A549 (cell line): ENCODE data around the gene C20orf204. TPM values are rescaled to one million over a fixed set of nuclear protein-coding genes. Genes with fewer than 3 reads are reported as not detected.
A peak's percentile ranks its signal among the peaks of the same experiment; 100 is the strongest.

ENCODE experiments used
- ATAC-seq, 2 experiments: fragments of 200-7000 bp in 1 of 2; fragments of >200 bp in 1 of 2; cut with Nextera tagmentation in 1 of 2; cut with Tn5 transposase in 1 of 2; 3 replicates each; pipeline versions ENCODE4 v1.8.0 to v1.9.1; 2018 to 2020; ENCODE audit warnings: mild to moderate bottlenecking in 1 of 2, moderate library complexity in 1 of 2
- CTCF ChIA-PET: fragments of 300-600 bp; sonication (Branson Sonifier 250); formaldehyde crosslinking; extraction: SDS; loops from one replicate; lab custom pipeline; 2021; ENCODE audit warnings: antibody characterized with exemption, inconsistent platforms; lab: Yijun Ruan, JAX
- POLR2A ChIA-PET: fragments of 350-600 bp; formaldehyde crosslinking; extraction: SDS; loops from one replicate; lab custom pipeline; 2021; ENCODE audit warnings: antibody characterized with exemption, inconsistent platforms; lab: Yijun Ruan, JAX
- DNase-seq, 2 experiments: peaks; one replicate each; pipeline versions ENCODE4 v3.0.0 to v3.0.0-alpha.2; 2011 to 2016; ENCODE audit warnings: low read depth in 1 of 2, low spot score in 1 of 2
- FAIRE-seq: peaks from 2 replicates; lab custom pipeline; 2011; peaks lifted over from hg19 to GRCh38; lab: Jason Lieb, UNC
- H3K27ac ChIP-seq, 2 experiments: fragments of >200 bp; sonication (Bioruptor Twin); formaldehyde crosslinking; 3 replicates each; pipeline ENCODE4 v1.5.1; 2016 to 2017
- H3K4me1 ChIP-seq: fragments of >200 bp; sonication (Bioruptor Twin); formaldehyde crosslinking; 3 replicates; pipeline ENCODE4 v1.6.1; 2016
- H3K4me2 ChIP-seq: fragments of >200 bp; sonication (Bioruptor Twin); formaldehyde crosslinking; 3 replicates; pipeline ENCODE4 v1.6.1; 2016
- H3K4me3 ChIP-seq: fragments of >200 bp; sonication (Bioruptor Twin); formaldehyde crosslinking; 3 replicates; pipeline ENCODE4 v1.5.1; 2016
- H3K9me3 ChIP-seq: fragments of >200 bp; sonication (Bioruptor Twin); formaldehyde crosslinking; 3 replicates; pipeline ENCODE4 v1.6.1; 2016
- ATOH8 ChIP-seq: fragments of 250-450 bp; sonication (Bioruptor Pico); IDR thresholded peaks from 2 replicates; pipeline ENCODE4 v1.5.0; 2020; ENCODE audit warnings: low read depth, mild to moderate bottlenecking, moderate library complexity
- CBX2 ChIP-seq: fragments of 200-600 bp; sonication (generic); IDR thresholded peaks from 2 replicates; pipeline ENCODE4 v1.6.1; 2016; ENCODE audit warnings: low read depth, mild to moderate bottlenecking, borderline replicate concordance
- CBX8 ChIP-seq: fragments of 200-600 bp; sonication (generic); IDR thresholded peaks from 2 replicates; pipeline ENCODE4 v1.6.1; 2016
- CHD2 ChIP-seq: fragments of 150-350 bp; IDR thresholded peaks from 2 replicates; pipeline ENCODE4 v1.6.1; 2014; ENCODE audit warnings: low read length; ENCODE audit not compliant: partially characterized antibody
- CHD4 ChIP-seq: fragments of 200-600 bp; sonication (generic); IDR thresholded peaks from 2 replicates; pipeline ENCODE4 v1.6.1; 2016; ENCODE audit warnings: antibody characterized with exemption, mild to moderate bottlenecking, borderline replicate concordance
- CTCF ChIP-seq: fragments of >200 bp; sonication (Bioruptor Twin); formaldehyde crosslinking; IDR thresholded peaks from 3 replicates; pipeline ENCODE4 v1.5.1; 2016
- EHMT2 ChIP-seq: fragments of 200-600 bp; sonication (generic); IDR thresholded peaks from 2 replicates; pipeline ENCODE4 v1.6.1; 2016; ENCODE audit warnings: antibody characterized with exemption, low read depth, mild to moderate bottlenecking, moderate library complexity
- EP300 ChIP-seq, 2 experiments: fragments of >200 bp; sonication (Bioruptor Twin); formaldehyde crosslinking; IDR thresholded peaks; 2 replicates in 1 of 2; 3 replicates in 1 of 2; pipeline ENCODE4 v1.6.1; 2016 to 2017
- FOSL2 ChIP-seq, 2 experiments: fragments of 450-650 bp in 1 of 2; fragments of >200 bp in 1 of 2; sonication (Bioruptor Twin) in 1 of 2; formaldehyde crosslinking; IDR thresholded peaks; 2 replicates each; pipeline versions ENCODE4 v1.5.0 to v1.6.1; 2016 to 2020; ENCODE audit warnings: mild to moderate bottlenecking in 1 of 2, moderate library complexity in 1 of 2
- HOXA7 ChIP-seq: fragments of 250-450 bp; sonication (Bioruptor Pico); IDR thresholded peaks from 2 replicates; pipeline ENCODE4 v1.5.0; 2020; ENCODE audit warnings: mild to moderate bottlenecking, moderate library complexity
- HOXB13 ChIP-seq: fragments of 250-450 bp; sonication (Bioruptor Pico); IDR thresholded peaks from 2 replicates; pipeline ENCODE4 v1.5.0; 2020; ENCODE audit warnings: low read depth, mild to moderate bottlenecking, moderate library complexity
- JUN ChIP-seq, 2 experiments: fragments of >200 bp; sonication (Bioruptor Twin); formaldehyde crosslinking; IDR thresholded peaks; 2 replicates in 1 of 2; 3 replicates in 1 of 2; pipeline ENCODE4 v1.6.1; 2016 to 2017
- MAFK ChIP-seq: fragments of 450-650 bp; IDR thresholded peaks from 2 replicates; pipeline ENCODE4 v1.6.1; 2014; ENCODE audit not compliant: partially characterized antibody
- MAZ ChIP-seq: fragments of 150-350 bp; IDR thresholded peaks from 2 replicates; pipeline ENCODE4 v1.6.1; 2014; ENCODE audit warnings: antibody characterized with exemption, low read depth, low read length, borderline replicate concordance
- MYC ChIP-seq: IDR thresholded peaks from 2 replicates; pipeline ENCODE4 v1.6.1; 2012; ENCODE audit warnings: mild to moderate bottlenecking, inconsistent platforms, low read length, improper control_type of control experiment, borderline replicate concordance
- NFE2L2 ChIP-seq: fragments of 150-350 bp; conservative IDR thresholded peaks from 2 replicates; pipeline ENCODE4 v1.6.1; 2014; ENCODE audit warnings: low read length
- POLR2A ChIP-seq: IDR thresholded peaks from 2 replicates; pipeline ENCODE4 v1.6.1; 2012; ENCODE audit warnings: mild to moderate bottlenecking, low read length
- RARB ChIP-seq: fragments of 250-450 bp; sonication (Bioruptor Pico); IDR thresholded peaks from 2 replicates; pipeline ENCODE4 v1.8.0; 2021; ENCODE audit warnings: mild to moderate bottlenecking, moderate library complexity
- RCOR1 ChIP-seq: fragments of 150-350 bp; IDR thresholded peaks from 2 replicates; pipeline ENCODE4 v1.6.1; 2014; ENCODE audit warnings: antibody characterized with exemption, low read length, low read depth
- RFX5 ChIP-seq: fragments of 450-650 bp; IDR thresholded peaks from 2 replicates; pipeline ENCODE4 v1.7.1; 2014; ENCODE audit warnings: antibody characterized with exemption, mild to moderate bottlenecking, moderate library complexity
- SREBF2 ChIP-seq: fragments of 450-650 bp; IDR thresholded peaks from 2 replicates; pipeline ENCODE4 v1.6.1; 2014; ENCODE audit warnings: mild to moderate bottlenecking, moderate library complexity
- TFCP2L1 ChIP-seq: fragments of 250-450 bp; sonication (Bioruptor Pico); IDR thresholded peaks from 2 replicates; pipeline ENCODE4 v1.5.0; 2021; ENCODE audit warnings: mild to moderate bottlenecking
- ZFP36 ChIP-seq: fragments of 450-650 bp; IDR thresholded peaks from 2 replicates; pipeline ENCODE4 v1.6.1; 2014; ENCODE audit warnings: borderline replicate concordance; ENCODE audit not compliant: partially characterized antibody
- ZSCAN20 ChIP-seq: fragments of 250-450 bp; sonication (Bioruptor Pico); IDR thresholded peaks from 2 replicates; pipeline ENCODE4 v1.8.0; 2022; ENCODE audit warnings: mild to moderate bottlenecking, moderate library complexity
- WGBS: methylation state at CpG from one replicate; pipeline ENCODE4 v1.1.6; 2017; ENCODE audit errors: missing lambda C conversion rate; 5-methylcytosine and 5-hydroxymethylcytosine counted together
- polyA minus RNA-seq: library from RNA; depleted of rRNA, polyadenylated mRNA; stranded (reverse); fragments of >200 nt; gene quantifications from 2 replicates; pipeline ENCODE4 v1.2.3, GENCODE V29; 2011; rRNA and poly(A)+ RNA removed
- polyA plus RNA-seq, 4 experiments: library from polyadenylated mRNA; depleted of rRNA in 3 of 4; stranded (reverse); fragments of >200 nt; fragmentation: RNase III in 1 of 4; extraction: RNeasy Plus Mini Kit Qiagen cat#74134 plus additional on column Dnase treatment in 1 of 4; gene quantifications; 2 replicates in 3 of 4; 3 replicates in 1 of 4; pipeline ENCODE4 v1.2.3, GENCODE V29; 2011 to 2017

The C20orf204 gene, protein sequence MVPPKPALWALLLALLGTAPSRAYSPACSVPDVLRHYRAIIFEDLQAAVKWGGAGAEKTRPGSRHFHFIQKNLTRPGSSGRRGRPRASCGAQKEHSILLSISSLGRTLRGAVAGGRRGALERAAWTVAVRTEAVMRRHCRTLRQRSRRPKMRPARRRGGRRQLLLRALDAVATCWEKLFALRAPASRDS
- polyA plus RNA-seq (2011; rRNA removed) = 0.13 and 0.21 TPM in 2 replicates
- 0.24 and 0.32 TPM in 2 replicates for polyA plus RNA-seq (2012; cell fraction: cytosol; rRNA removed)
- 3.0 and 3.8 TPM in 2 replicates for polyA plus RNA-seq (2012; cell fraction: nucleus; rRNA removed)
- 0.49 to 0.69 TPM (median 0.59 TPM) in 3 replicates for polyA plus RNA-seq (2017; fragmentation: RNase III; extraction: RNeasy Plus Mini Kit Qiagen cat#74134 plus additional on column Dnase treatment)
- 0.83 and 0.87 TPM in 2 replicates for polyA minus RNA-seq

- DNase-seq (no peak), FAIRE-seq (no peak), ATAC-seq (no peak)
- no peak within 1 kb of the TSS for H3K27ac ChIP-seq
- 89% methylated on average over 3 of the region's 10 CpGs for WGBS
- CTCF ChIA-PET = interaction anchor here (1.0 to 7.1 kb wide), 5 partner anchors 9 to 56 kb away, joined by 4 to 143 read pairs (median 8); partner anchors contain the start of genes PRPF6 and TCEA2
- POLR2A ChIA-PET = no interaction called here
- no peak within 1 kb of the TSS for H3K4me2 ChIP-seq
- no peak within 1 kb of the TSS for H3K4me3 ChIP-seq
- TF ChIP-seq MAFK (no peak), ATOH8 (CRISPR knock-in tag) (no peak), RCOR1 (no peak), HOXB13 (CRISPR knock-in tag) (no peak), TFCP2L1 (no peak), CBX2 (no peak), JUN (IDR thresholded peaks at IDR 0.05) (no peak), POLR2A (no peak), FOSL2 (IDR thresholded peaks at IDR 0.05) (no peak), FOSL2 (CRISPR knock-in tag; IDR thresholded peaks at IDR 0.05) (no peak), SREBF2 (no peak), HOXA7 (no peak)
- peaks cover 13% of the 10 kb centered on the region; the same call in 2 of the 3 replicates for H3K4me1 ChIP-seq
- H3K9me3 ChIP-seq = no peaks in the 10 kb centered on the region
These were observed at the start of gene C20orf204 for GRCh38 chr20:64035933-64036345. Gene C20orf204, plus strand, starts transcription at chr20:64036182. Its CDS starts 142 bp downstream, at chr20:64036324.

DNA sequence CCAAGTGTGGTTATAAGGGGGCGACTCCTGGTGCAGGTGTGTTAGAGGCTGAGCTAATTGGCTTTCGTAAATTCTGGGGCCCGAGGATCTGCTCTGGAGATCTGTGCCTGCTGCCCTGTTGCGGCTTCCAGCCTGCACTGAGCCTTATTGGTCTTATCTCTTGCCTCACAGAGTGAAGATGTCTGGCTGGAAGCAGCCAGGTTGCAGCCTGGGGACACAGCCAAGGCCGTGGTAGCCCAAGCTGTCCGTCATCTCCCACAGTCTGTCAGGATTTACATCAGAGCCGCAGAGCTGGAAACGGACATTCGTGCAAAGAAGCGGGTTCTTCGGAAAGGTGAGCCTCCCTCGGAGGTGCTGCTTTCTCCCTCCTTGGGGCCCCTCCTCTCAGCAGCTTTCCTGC, 35.1 kb upstream of the C20orf204 start:
- DNase-seq = no peak
- no peak overlapping the region for H3K4me2 ChIP-seq
- 95% methylated on average over 12 of the region's 12 CpGs for WGBS
- no peak overlapping the region for H3K4me3 ChIP-seq
- ChIA-PET POLR2A (interaction anchor here (1.5 kb wide), 1 partner anchor 20 kb away, joined by 4 read pairs; the partner anchor contains the start of gene PRPF6), CTCF (interaction anchor here (1.0 to 2.6 kb wide), 4 partner anchors 14 to 57 kb away, joined by 3 to 14 read pairs (median 4); partner anchors contain the start of gene PRPF6)
- no peak overlapping the region for H3K27ac ChIP-seq
- no peak for FAIRE-seq
- TF ChIP-seq CBX8 = no peak
- no peak for TF ChIP-seq NFE2L2
- TF ChIP-seq ZSCAN20 (CRISPR knock-in tag) = no peak
- TF ChIP-seq RFX5 = no peak
- TF ChIP-seq ZFP36 = no peak
- H3K9me3 ChIP-seq = no peaks in the 10 kb centered on the region
- peak in 1 of 2 experiments; percentile 25; a peak in 1 of 6 replicates for ATAC-seq
- H3K4me1 ChIP-seq = no peaks in the 10 kb centered on the region

DNA sequence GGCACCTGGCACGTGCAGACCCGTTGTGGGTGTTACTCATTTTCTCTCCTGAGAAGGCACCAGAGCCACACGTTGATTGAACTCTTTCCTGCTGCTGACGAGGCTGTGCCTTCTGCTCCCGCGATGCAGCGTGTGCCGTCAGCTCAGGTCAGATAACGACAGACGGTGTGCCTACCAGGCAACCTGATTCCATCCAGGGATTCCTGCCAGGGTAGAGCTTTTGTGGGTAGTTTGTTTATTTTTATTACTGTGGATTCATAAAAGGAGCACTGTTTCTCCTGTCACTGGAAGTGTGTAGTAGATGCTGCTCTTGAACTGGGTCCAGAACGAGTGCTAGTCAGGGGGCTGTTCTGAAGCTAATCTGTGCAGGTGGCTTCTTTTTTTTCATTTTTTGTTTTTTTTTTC, 34.4 kb upstream of the C20orf204 start:
- no peak for TF ChIP-seq EHMT2
- no peak for TF ChIP-seq MAZ
- TF ChIP-seq CHD4 = no peak
- TF ChIP-seq RARB (CRISPR knock-in tag) = no peak
- TF ChIP-seq EP300 (IDR thresholded peaks at IDR 0.05) = no peak
- TF ChIP-seq CHD2 = no peak
- no peak for TF ChIP-seq CTCF
- no peak for TF ChIP-seq MYC
- no peak for TF ChIP-seq FOSL2 (IDR thresholded peaks at IDR 0.05)
- TF ChIP-seq FOSL2 (CRISPR knock-in tag; IDR thresholded peaks at IDR 0.05) = no peak
- no peak for ATAC-seq
- ChIA-PET CTCF (interaction anchor here (1.1 to 2.6 kb wide), 3 partner anchors 21 to 56 kb away, joined by 3 to 14 read pairs (median 10); partner anchors contain the start of gene PRPF6), POLR2A (interaction anchor here (0.6 to 1.5 kb wide), 2 partner anchors 17 to 21 kb away, joined by 3 to 4 read pairs; partner anchors contain the start of gene PRPF6)
- Histone ChIP-seq H3K4me3 (no peak overlapping the region), H3K4me2 (no peak overlapping the region), H3K4me1 (no peaks in the 10 kb centered on the region), H3K9me3 (no peaks in the 10 kb centered on the region), H3K27ac (no peak overlapping the region)
- no peak for DNase-seq
- WGBS = 94% methylated on average over 11 of the region's 11 CpGs
- FAIRE-seq = no peak
